GM08714 (cell line): ENCODE data around the gene TMEM240.
"Not testable (repeated sequence)": the region's sequence is repeated elsewhere in the genome, so short reads cannot be mapped to it uniquely, and the experiment has no call there.

ENCODE experiments used
- H3K4me3 ChIP-seq: fragments of 200-500 bp; sonication (Bioruptor generic); 2 replicates; pipeline ENCODE4 v1.5.1; 2014; ENCODE audit warnings: mild to moderate bottlenecking, low read length, inconsistent platforms
- ZNF274 ChIP-seq: IDR thresholded peaks from 2 replicates; pipeline ENCODE4 v1.6.1; 2012; ENCODE audit warnings: mild to moderate bottlenecking, low read depth, low read length

The TMEM240 gene

GRCh38 chr1:1511533-1512285 lies 28.7 kb downstream of the TMEM240 start, which contains the start of gene ATAD3A:
Gene ATAD3A (plus strand): TSS chr1:1512162. CDS start chr1:1512269, 107 bp downstream.
- peak within 1 kb of the TSS; percentile 84 for H3K4me3 ChIP-seq
- no peak for TF ChIP-seq ZNF274

DNA sequence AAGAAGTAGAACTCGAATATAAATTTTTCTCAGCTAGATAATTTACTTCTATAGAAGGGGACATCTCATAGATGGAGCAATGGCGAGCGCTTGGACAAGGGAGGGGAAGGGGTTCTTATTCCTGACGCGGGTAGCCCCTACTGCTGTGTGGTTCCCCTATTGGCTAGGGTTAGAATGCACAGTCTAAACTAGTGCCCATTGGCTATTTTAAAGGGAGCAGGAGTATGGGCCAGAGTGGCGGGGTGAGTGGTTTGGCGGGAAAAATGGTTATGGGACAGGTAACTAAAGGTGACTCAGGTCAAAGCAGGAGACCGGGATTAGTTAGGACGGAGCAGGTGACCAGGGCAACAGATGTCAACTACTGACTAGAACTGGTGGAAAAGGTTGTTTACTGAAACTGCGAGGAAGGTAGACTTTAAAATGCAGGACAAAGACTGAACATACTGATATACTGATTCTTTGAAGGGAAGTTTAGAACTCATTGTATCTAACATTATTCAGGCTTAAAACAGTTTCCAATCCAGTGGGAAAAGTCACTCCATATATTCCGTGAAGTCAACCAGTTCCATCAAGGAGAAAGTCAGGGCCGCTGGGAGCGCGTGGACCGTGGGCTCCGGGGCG lies 29.4 kb downstream of the TMEM240 start:
- no peak for TF ChIP-seq ZNF274
- peak overlapping the region; percentile 79 for H3K4me3 ChIP-seq

DNA sequence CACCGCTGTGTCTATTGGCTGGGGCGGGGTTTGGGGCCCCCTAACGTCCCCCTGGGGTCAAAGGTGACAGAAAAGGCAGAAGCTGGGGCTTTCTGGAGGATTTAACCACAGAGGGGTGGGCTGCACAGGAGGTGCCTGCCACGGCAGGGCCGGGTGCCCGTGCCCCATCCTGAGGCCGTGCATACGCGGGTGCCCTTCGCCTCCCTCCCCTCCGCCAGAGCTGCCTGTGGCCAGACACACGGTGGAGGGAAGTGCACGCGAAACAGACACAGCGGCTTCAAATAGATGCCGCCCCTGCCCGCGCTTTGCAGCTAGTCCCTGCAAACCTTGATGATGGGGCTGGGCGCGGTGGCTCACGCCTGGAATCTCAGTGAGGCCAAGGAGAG lies 31.0 kb downstream of the TMEM240 start:
- H3K4me3 ChIP-seq: not testable (repeated sequence)

GRCh38 chr1:1508775-1509464 lies 31.5 kb downstream of the TMEM240 start:
- H3K4me3 ChIP-seq: not testable (repeated sequence)

- no peak for TF ChIP-seq ZNF274
- H3K4me3 ChIP-seq: no peak overlapping the region
Measured at GRCh38 chr1:1507305-1507704, 33.1 kb downstream of the TMEM240 start.

DNA sequence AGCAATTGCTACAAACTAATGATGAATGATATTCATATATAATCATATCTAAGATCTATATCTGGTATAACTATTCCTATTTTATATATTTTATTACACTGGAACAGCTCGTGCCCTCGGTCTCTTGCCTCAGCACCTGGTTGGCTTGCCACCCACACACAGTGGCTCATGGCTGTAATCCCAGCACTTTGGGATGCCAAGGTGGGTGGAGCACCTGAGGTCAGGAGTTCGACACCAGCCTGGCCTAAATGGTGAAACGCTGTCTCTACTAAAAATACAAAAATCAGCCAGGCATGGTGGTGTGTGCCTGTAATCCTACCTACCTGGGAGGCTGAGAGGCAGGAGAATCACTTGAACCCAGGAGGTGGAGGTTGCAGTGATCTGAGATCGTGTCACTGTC lies 34.6 kb downstream of the TMEM240 start:
- not testable (repeated sequence) for H3K4me3 ChIP-seq

- H3K4me3 ChIP-seq: not testable (repeated sequence)
Measured at GRCh38 chr1:1505366-1505798, 35.0 kb downstream of the TMEM240 start.

- H3K4me3 ChIP-seq: not testable (repeated sequence)
Measured at GRCh38 chr1:1504777-1505365, 35.6 kb downstream of the TMEM240 start.

- H3K4me3 ChIP-seq: not testable (repeated sequence)
Measured at GRCh38 chr1:1495461-1495975, 44.9 kb downstream of the TMEM240 start.

GRCh38 chr1:1494311-1494710 lies 46.1 kb downstream of the TMEM240 start:
- H3K4me3 ChIP-seq: not testable (repeated sequence)

DNA sequence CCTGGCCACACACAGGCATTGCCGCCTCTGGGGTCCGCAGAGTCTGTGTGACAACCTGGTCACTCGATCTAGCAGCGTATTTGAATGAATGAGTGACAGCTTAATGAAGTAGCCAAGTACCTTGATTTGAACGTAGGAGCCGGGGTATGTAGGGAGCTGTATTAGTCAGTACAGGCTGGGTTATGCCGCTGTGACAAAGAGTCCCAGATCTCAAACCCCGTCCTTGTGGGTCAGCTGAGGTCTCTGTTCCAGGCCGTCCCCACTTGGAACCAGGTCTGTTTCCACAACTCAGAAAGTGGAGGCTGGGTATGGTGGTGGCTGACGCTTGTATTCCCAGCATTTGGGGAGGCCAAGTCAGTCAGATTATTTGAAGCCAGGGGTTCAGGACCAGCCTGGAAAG lies 48.8 kb downstream of the TMEM240 start:
- no peak for TF ChIP-seq ZNF274
- H3K4me3 ChIP-seq: no peak overlapping the region

- no peak overlapping the region for H3K4me3 ChIP-seq
- TF ChIP-seq ZNF274: no peak
Measured at GRCh38 chr1:1490633-1491230, 49.7 kb downstream of the TMEM240 start.

DNA sequence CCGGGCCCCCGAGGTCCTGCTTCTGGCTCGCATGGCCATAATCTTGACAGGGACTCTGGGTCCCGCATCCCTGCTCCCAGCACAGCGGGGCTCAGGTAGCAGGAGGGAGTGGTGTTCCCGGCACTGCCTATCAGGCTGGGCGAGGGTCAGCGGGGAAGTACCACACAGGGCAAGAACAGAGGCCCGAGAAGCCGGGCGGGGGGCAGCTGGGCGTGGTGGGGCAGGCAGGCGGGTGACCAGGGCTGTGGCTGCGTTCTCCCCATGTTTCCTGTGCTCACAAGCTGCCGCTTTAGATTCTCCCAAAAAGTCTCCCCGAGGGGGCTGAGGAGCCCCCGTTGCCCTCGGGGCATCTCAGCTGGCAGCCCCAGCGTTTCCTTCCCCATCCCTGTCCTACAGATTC lies 50.6 kb downstream of the TMEM240 start:
- H3K4me3 ChIP-seq: no peak overlapping the region
- TF ChIP-seq ZNF274: no peak

DNA sequence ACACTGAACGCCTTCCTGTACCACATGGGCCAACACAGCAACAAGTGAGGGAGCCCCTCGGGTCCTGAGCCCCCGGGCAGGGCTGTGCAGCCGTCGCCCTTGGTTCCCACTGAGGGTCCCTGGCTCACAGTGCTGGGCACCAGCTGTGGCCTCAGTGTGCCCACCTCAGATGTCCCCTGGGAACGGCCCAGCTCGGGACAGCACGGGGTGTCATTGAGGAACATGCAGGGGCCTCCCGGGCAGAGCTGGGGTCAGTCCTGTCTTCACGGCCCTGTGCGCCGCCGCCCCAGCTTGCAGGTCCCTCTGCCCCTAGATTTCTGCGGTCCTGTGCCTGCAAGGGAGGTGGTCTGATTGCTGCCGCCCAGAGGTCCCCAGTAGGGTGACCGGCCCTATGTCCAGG lies 51.2 kb downstream of the TMEM240 start:
- no peak for TF ChIP-seq ZNF274

DNA sequence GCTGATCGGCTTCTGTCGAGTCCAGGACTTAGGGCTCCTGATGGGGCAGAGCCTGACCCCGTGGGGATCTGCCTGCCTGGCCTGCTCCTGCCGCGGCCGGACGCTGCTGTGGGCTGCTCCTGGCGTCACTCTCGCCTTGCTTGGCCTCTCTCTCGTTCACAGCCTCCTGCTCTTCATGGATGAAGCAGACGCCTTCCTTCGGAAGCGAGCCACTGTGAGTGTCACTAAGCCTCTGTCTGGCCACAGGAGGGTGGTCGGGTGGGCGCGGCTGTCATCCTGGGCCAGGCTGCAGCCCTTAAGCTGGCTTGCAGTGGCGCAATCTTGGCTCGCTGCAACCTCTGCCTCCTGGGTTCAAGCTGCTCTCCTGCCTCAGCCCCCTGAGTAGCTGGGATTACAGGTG lies 52.7 kb downstream of the TMEM240 start:
- H3K4me3 ChIP-seq: no peak overlapping the region
- TF ChIP-seq ZNF274: no peak

More for the DNA sequence above, 51.2 kb downstream of the TMEM240 start:
- no peak overlapping the region for H3K4me3 ChIP-seq

- H3K4me3 ChIP-seq: not testable (repeated sequence)
Measured at GRCh38 chr1:1485755-1486317, 54.6 kb downstream of the TMEM240 start.

GRCh38 chr1:1484976-1485750 lies 55.3 kb downstream of the TMEM240 start:
- H3K4me3 ChIP-seq: not testable (repeated sequence)
